MM.1S (cell line): ENCODE measurements around the gene IRAK3.

Experiments used
- DNase-seq: peaks from one replicate; pipeline ENCODE4 v3.0.0-alpha.2; 2015
- H2AFZ ChIP-seq: fragments of 300-600 bp; sonication (generic); 2 replicates; pipeline ENCODE4 v1.6.0; 2016; ENCODE audit warnings: antibody characterized with exemption, low read length
- H3F3A ChIP-seq: fragments of 300-600 bp; sonication (generic); 2 replicates; pipeline ENCODE4 v1.6.1; 2016; ENCODE audit warnings: mild to moderate bottlenecking, antibody characterized with exemption, low read length, moderate library complexity, mixed read lengths; ENCODE audit not compliant: insufficient read depth
- H3K27ac ChIP-seq: fragments of 300-600 bp; sonication (generic); 2 replicates; pipeline ENCODE4 v1.5.1; 2016; ENCODE audit warnings: mild to moderate bottlenecking, low read length
- H3K27me3 ChIP-seq: fragments of 300-600 bp; sonication (generic); replicated peaks from 2 replicates; pipeline ENCODE4 v1.6.0; 2016; ENCODE audit warnings: low read length; ENCODE audit not compliant: insufficient read depth
- H3K36me3 ChIP-seq: fragments of 300-600 bp; sonication (generic); replicated peaks from 2 replicates; pipeline ENCODE4 v1.6.1; 2016; ENCODE audit warnings: mild to moderate bottlenecking, low read length, mixed read lengths; ENCODE audit not compliant: insufficient read depth
- H3K4me1 ChIP-seq: fragments of 300-600 bp; sonication (generic); 2 replicates; pipeline ENCODE4 v1.6.1; 2016; ENCODE audit warnings: low read length, mixed read lengths
- H3K4me2 ChIP-seq: fragments of 300-600 bp; sonication (generic); 2 replicates; pipeline ENCODE4 v1.6.0; 2016; ENCODE audit warnings: low read depth, low read length
- H3K4me3 ChIP-seq: fragments of 300-600 bp; sonication (generic); 2 replicates; pipeline ENCODE4 v1.5.1; 2016; ENCODE audit warnings: low read length, mixed read lengths
- H3K79me2 ChIP-seq: fragments of 300-600 bp; sonication (generic); 2 replicates; pipeline ENCODE4 v1.6.1; 2016; ENCODE audit warnings: mixed run types, low read length, mixed read lengths
- H3K9ac ChIP-seq: fragments of 300-600 bp; sonication (generic); 2 replicates; pipeline ENCODE4 v1.6.1; 2016; ENCODE audit warnings: low read length, mixed read lengths
- H3K9me2 ChIP-seq: fragments of 300-600 bp; sonication (generic); replicated peaks from 2 replicates; pipeline ENCODE4 v1.6.1; 2016; ENCODE audit warnings: mild to moderate bottlenecking, low read length, mixed read lengths; ENCODE audit not compliant: insufficient read depth
- H3K9me3 ChIP-seq: fragments of 300-600 bp; sonication (generic); replicated peaks from 2 replicates; pipeline ENCODE4 v1.6.1; 2016; ENCODE audit warnings: mild to moderate bottlenecking, low read length, mixed read lengths; ENCODE audit not compliant: insufficient read depth
- H4K20me1 ChIP-seq: fragments of 300-600 bp; sonication (generic); 2 replicates; pipeline ENCODE4 v1.6.1; 2016; ENCODE audit warnings: mild to moderate bottlenecking, low read length, moderate library complexity, mixed read lengths; ENCODE audit not compliant: insufficient read depth
- CTCF ChIP-seq: fragments of 300-600 bp; sonication (generic); IDR thresholded peaks from 2 replicates; pipeline ENCODE4 v1.5.1; 2016; ENCODE audit warnings: antibody characterized with exemption, low read length, mixed read lengths
- EZH2 ChIP-seq: fragments of 300-600 bp; sonication (generic); optimal IDR thresholded peaks from 2 replicates; pipeline ENCODE3; 2017; ENCODE audit warnings: low read depth, mild to moderate bottlenecking, antibody characterized with exemption, low read length, mixed read lengths
- EZH2phosphoT487 ChIP-seq: fragments of 300-600 bp; sonication (generic); IDR thresholded peaks from 2 replicates; pipeline ENCODE4 v1.6.1; 2018; ENCODE audit warnings: antibody characterized with exemption, low read length

IRAK3 gene

GRCh38 chr12:66244446-66244845 lies 55.4 kb downstream of the IRAK3 start:
- H3K27ac ChIP-seq: no peak overlapping the region
- H3K9me3 ChIP-seq: no peaks in the 10 kb centered on the region
- H3K4me3 ChIP-seq: no peak overlapping the region
- H2AFZ ChIP-seq: no peak overlapping the region
- no peak overlapping the region for H3K4me2 ChIP-seq
- TF ChIP-seq CTCF: no peak
- no peak for TF ChIP-seq EZH2
- no peak for TF ChIP-seq EZH2phosphoT487
- H3K27me3 ChIP-seq: no peaks in the 10 kb centered on the region
- no peak for DNase-seq
- H3F3A ChIP-seq: no peaks in the 10 kb centered on the region
- H3K9ac ChIP-seq: no peak overlapping the region
- no peaks in the 10 kb centered on the region for H3K4me1 ChIP-seq
- H4K20me1 ChIP-seq: no peaks in the 10 kb centered on the region
- H3K9me2 ChIP-seq: no peaks in the 10 kb centered on the region
- no peaks in the 10 kb centered on the region for H3K79me2 ChIP-seq
- H3K36me3 ChIP-seq: no peaks in the 10 kb centered on the region

- Histone ChIP-seq H3K79me2 (no peaks in the 10 kb centered on the region), H3K9ac (no peak overlapping the region), H3K4me1 (no peaks in the 10 kb centered on the region), H3K4me2 (no peak overlapping the region), H3K9me2 (no peaks in the 10 kb centered on the region), H3K27me3 (no peaks in the 10 kb centered on the region), H2AFZ (no peak overlapping the region), H4K20me1 (no peaks in the 10 kb centered on the region), H3K9me3 (no peaks in the 10 kb centered on the region), H3F3A (no peaks in the 10 kb centered on the region), H3K4me3 (no peak overlapping the region), H3K27ac (no peak overlapping the region), H3K36me3 (no peaks in the 10 kb centered on the region)
- no peak for TF ChIP-seq CTCF
- no peak for DNase-seq
Observed at GRCh38 chr12:66247741-66248140, 58.7 kb downstream of the IRAK3 start.

- no peaks in the 10 kb centered on the region for H3F3A ChIP-seq
- no peak overlapping the region for H3K4me2 ChIP-seq
- H3K9me3 ChIP-seq: no peaks in the 10 kb centered on the region
- no peaks in the 10 kb centered on the region for H3K79me2 ChIP-seq
- no peak overlapping the region for H2AFZ ChIP-seq
- no peak for DNase-seq
- H3K36me3 ChIP-seq: no peaks in the 10 kb centered on the region
- TF ChIP-seq EZH2 (no peak), CTCF (no peak), EZH2phosphoT487 (no peak)
- H3K9ac ChIP-seq: no peak overlapping the region
- H3K4me1 ChIP-seq: no peaks in the 10 kb centered on the region
- no peak overlapping the region for H3K27ac ChIP-seq
- no peaks in the 10 kb centered on the region for H3K9me2 ChIP-seq
- H4K20me1 ChIP-seq: no peaks in the 10 kb centered on the region
- no peak overlapping the region for H3K4me3 ChIP-seq
- no peaks in the 10 kb centered on the region for H3K27me3 ChIP-seq
Observed at GRCh38 chr12:66251049-66251448, 62.0 kb downstream of the IRAK3 start.

DNA sequence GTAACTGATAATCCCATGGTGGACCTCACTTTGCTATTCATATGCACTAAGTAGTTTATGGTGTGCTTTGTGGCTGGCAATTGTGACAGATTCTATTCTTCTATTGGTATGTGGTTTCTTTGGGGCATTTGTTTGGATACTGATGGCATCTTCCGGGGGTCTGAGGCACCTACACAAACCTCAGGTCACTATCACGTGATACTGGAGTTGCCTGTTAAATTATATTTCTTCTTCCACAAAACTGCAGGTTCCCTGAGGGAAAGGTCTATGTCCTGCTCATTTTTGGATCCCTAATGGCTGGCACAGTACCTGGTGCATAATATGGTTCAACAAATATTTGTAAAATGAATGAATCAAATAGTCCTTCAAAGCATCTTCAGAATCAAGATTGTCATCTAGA lies 63.8 kb downstream of the IRAK3 start:
- TF ChIP-seq CTCF: no peak
- TF ChIP-seq EZH2phosphoT487: no peak
- no peak for TF ChIP-seq EZH2
- no peak overlapping the region for H2AFZ ChIP-seq
- H3K36me3 ChIP-seq: no peaks in the 10 kb centered on the region

More for the DNA sequence above, 63.8 kb downstream of the IRAK3 start:
- no peak overlapping the region for H3K9ac ChIP-seq
- DNase-seq: no peak
- no peaks in the 10 kb centered on the region for H3K4me1 ChIP-seq
- no peaks in the 10 kb centered on the region for H3K9me2 ChIP-seq
- no peaks in the 10 kb centered on the region for H3K9me3 ChIP-seq
- H3K4me2 ChIP-seq: no peak overlapping the region
- H3K27me3 ChIP-seq: no peaks in the 10 kb centered on the region
- H3K27ac ChIP-seq: no peak overlapping the region
- H3F3A ChIP-seq: no peaks in the 10 kb centered on the region
- H3K4me3 ChIP-seq: no peak overlapping the region
- H3K79me2 ChIP-seq: no peaks in the 10 kb centered on the region
- H4K20me1 ChIP-seq: no peaks in the 10 kb centered on the region
